Neuronal stem cell (in vitro differentiated cells): ENCODE results near the gene TNC.

Experiments used
- DNase-seq: peaks from one replicate; pipeline ENCODE4 v3.0.0-alpha.2; 2013; ENCODE audit warnings: low spot score
- H2AFZ ChIP-seq: one replicate; pipeline ENCODE4 v1.6.1; 2013; ENCODE audit warnings: mild to moderate bottlenecking, low read length, inconsistent platforms
- H2AK5ac ChIP-seq: 2 replicates; pipeline ENCODE4 v1.6.1; 2013; ENCODE audit warnings: low read depth, mild to moderate bottlenecking, inconsistent platforms, low read length, moderate library complexity, mixed read lengths
- H2BK120ac ChIP-seq: 2 replicates; pipeline ENCODE4 v1.6.1; 2013; ENCODE audit warnings: low read depth, mild to moderate bottlenecking, inconsistent platforms, low read length, moderate library complexity, mixed read lengths
- H2BK12ac ChIP-seq: one replicate; pipeline ENCODE4 v1.6.1; 2013; ENCODE audit warnings: low read length, inconsistent platforms
- H2BK15ac ChIP-seq: 2 replicates; pipeline ENCODE4 v1.6.1; 2013; ENCODE audit warnings: mild to moderate bottlenecking, low read length, inconsistent platforms, mixed read lengths
- H2BK5ac ChIP-seq: one replicate; pipeline ENCODE4 v1.6.1; 2013; ENCODE audit warnings: inconsistent platforms, mild to moderate bottlenecking, low read length, moderate library complexity
- H3K14ac ChIP-seq: one replicate; pipeline ENCODE4 v1.6.1; 2013; ENCODE audit warnings: low read length, inconsistent platforms
- H3K18ac ChIP-seq: 2 replicates; pipeline ENCODE4 v1.6.1; 2013; ENCODE audit warnings: low read length, inconsistent platforms
- H3K23ac ChIP-seq: 2 replicates; pipeline ENCODE4 v1.6.1; 2013; ENCODE audit warnings: low read depth, mild to moderate bottlenecking, mixed read lengths, low read length, inconsistent platforms; ENCODE audit not compliant: poor library complexity
- H3K27ac ChIP-seq: replicated peaks from 3 replicates; pipeline ENCODE4 v1.5.1; 2013; ENCODE audit warnings: low read length, inconsistent platforms
- H3K27me3 ChIP-seq, 3 experiments: 2 replicates each; pipeline ENCODE4 v1.6.1; 2013; ENCODE audit warnings: low read length in 3 of 3, mild to moderate bottlenecking in 2 of 3, inconsistent platforms in 1 of 3, low read depth in 1 of 3, mixed read lengths in 1 of 3, moderate library complexity in 1 of 3; ENCODE audit not compliant: control insufficient read depth in 3 of 3, insufficient read depth in 3 of 3
- H3K36me3 ChIP-seq, 2 donors: replicated peaks in 1 of 2; 2 replicates each; pipeline ENCODE4 v1.6.1; 2013; ENCODE audit warnings: low read length in 2 of 2; ENCODE audit not compliant: control insufficient read depth in 2 of 2, insufficient read depth in 2 of 2
- H3K4ac ChIP-seq: 2 replicates; pipeline ENCODE4 v1.6.1; 2013; ENCODE audit warnings: inconsistent platforms, mild to moderate bottlenecking, low read length, moderate library complexity
- H3K4me1 ChIP-seq, 2 donors: 1 replicate in 1 of 2; 2 replicates in 1 of 2; pipeline ENCODE4 v1.6.1; 2013; ENCODE audit warnings: low read length in 2 of 2, low read depth in 1 of 2; ENCODE audit not compliant: control insufficient read depth in 2 of 2, insufficient read depth in 1 of 2
- H3K4me2 ChIP-seq: one replicate; pipeline ENCODE4 v1.6.1; 2013; ENCODE audit warnings: mild to moderate bottlenecking, low read length, inconsistent platforms; ENCODE audit not compliant: insufficient read depth, poor library complexity, severe bottlenecking
- H3K4me3 ChIP-seq, 2 donors: 2 replicates each; pipeline ENCODE4 v1.5.1; 2013; ENCODE audit warnings: low read length in 2 of 2, mild to moderate bottlenecking in 2 of 2, inconsistent platforms in 1 of 2, moderate library complexity in 1 of 2
- H3K79me1 ChIP-seq: one replicate; pipeline ENCODE4 v1.6.1; 2013; ENCODE audit warnings: low read depth, mild to moderate bottlenecking, inconsistent platforms, low read length, moderate library complexity
- H3K9ac ChIP-seq: one replicate; pipeline ENCODE4 v1.6.1; 2013; ENCODE audit warnings: mild to moderate bottlenecking, low read depth, low read length, inconsistent platforms; ENCODE audit not compliant: poor library complexity
- H3K9me3 ChIP-seq, 2 donors: replicated peaks in 1 of 2; 2 replicates each; pipeline versions ENCODE3 to v1.6.1; 2013; ENCODE audit warnings: low read length in 2 of 2, mild to moderate bottlenecking in 2 of 2, inconsistent platforms in 1 of 2, low read depth in 1 of 2, mixed read lengths in 1 of 2, moderate library complexity in 1 of 2; ENCODE audit not compliant: control insufficient read depth in 2 of 2, insufficient read depth in 1 of 2
- H4K8ac ChIP-seq: one replicate; pipeline ENCODE4 v1.6.1; 2013; ENCODE audit warnings: low read depth, mild to moderate bottlenecking, inconsistent platforms, low read length, moderate library complexity
- H4K91ac ChIP-seq: one replicate; pipeline ENCODE4 v1.6.1; 2013; ENCODE audit warnings: low read length, low read depth, mild to moderate bottlenecking, inconsistent platforms; ENCODE audit not compliant: poor library complexity
- WGBS, 2 donors: extraction: QIAGEN DNeasy Blood & Tissue Kit; methylation state at CpG; one replicate each; pipeline ENCODE4 v1.1.7; 2013; ENCODE audit warnings: missing lambda C conversion rate in 2 of 2, mixed read lengths in 1 of 2; ENCODE audit not compliant: insufficient read length in 2 of 2, insufficient replicate concordance in 1 of 2; ENCODE audit errors: extremely low coverage in 2 of 2; 5-methylcytosine and 5-hydroxymethylcytosine counted together

Gene TNC

GRCh38 chr9:115035841-115036612 is 81.9 kb downstream of the TNC start:
- Histone ChIP-seq H2BK120ac (no peak overlapping the region), H3K27ac (no peak overlapping the region), H4K8ac (no peak overlapping the region), H3K36me3 (peaks cover 0 to 7% of the 10 kb centered on the region in 2 donors), H3K9ac (no peak overlapping the region), H3K14ac (no peak overlapping the region), H3K4me1 (peaks cover 0 to 2% of the 10 kb centered on the region in 2 donors), H4K91ac (no peak overlapping the region), H2BK15ac (no peak overlapping the region), H2BK12ac (no peak overlapping the region), H3K4me3 (no peak overlapping the region), H3K4me2 (no peak overlapping the region), H2AFZ (peak overlapping the region; percentile 19), H3K4ac (no peak overlapping the region), H2BK5ac (no peak overlapping the region), H3K9me3 (no peaks in the 10 kb centered on the region), H3K79me1 (no peaks in the 10 kb centered on the region), H3K27me3 (no peaks in the 10 kb centered on the region), H3K18ac (no peak overlapping the region), H3K23ac (no peak overlapping the region), H2AK5ac (no peak overlapping the region)
- DNase-seq = no peak
- no CpG with 5 or more reads among the region's 17 CpGs for WGBS, 2 donors

GRCh38 chr9:115034801-115035200 is 83.2 kb downstream of the TNC start:
- no CpG with 5 or more reads among the region's 1 CpG for WGBS, 2 donors

GRCh38 chr9:115033800-115034199 is 84.2 kb downstream of the TNC start:
- H3K27ac ChIP-seq = no peak overlapping the region
- no peak overlapping the region for H2BK12ac ChIP-seq
- H3K36me3 ChIP-seq = peaks cover 0 to 4% of the 10 kb centered on the region in 2 donors
- no peak overlapping the region for H2BK120ac ChIP-seq
- H3K79me1 ChIP-seq = no peaks in the 10 kb centered on the region
- H3K9me3 ChIP-seq = no peaks in the 10 kb centered on the region
- no peak overlapping the region for H3K4ac ChIP-seq
- H2BK5ac ChIP-seq = no peak overlapping the region
- H3K9ac ChIP-seq = no peak overlapping the region
- no peak overlapping the region for H3K4me2 ChIP-seq
- H4K8ac ChIP-seq = no peak overlapping the region
- peaks cover 4 to 8% of the 10 kb centered on the region in 2 donors for H3K4me1 ChIP-seq
- H2BK15ac ChIP-seq = no peak overlapping the region
- no CpG with 5 or more reads among the region's 2 CpGs for WGBS, 2 donors
- H2AK5ac ChIP-seq = no peak overlapping the region
- H3K4me3 ChIP-seq = no peak overlapping the region
- no peak overlapping the region for H4K91ac ChIP-seq
- no peak overlapping the region for H3K14ac ChIP-seq
- no peak for DNase-seq
- no peaks in the 10 kb centered on the region for H3K27me3 ChIP-seq
- H3K23ac ChIP-seq = no peak overlapping the region
- no peak overlapping the region for H3K18ac ChIP-seq
- H2AFZ ChIP-seq = no peak overlapping the region

More at GRCh38 chr9:115034801-115035200, 83.2 kb downstream of the TNC start:
- no peak overlapping the region for H4K8ac ChIP-seq
- no peak overlapping the region for H4K91ac ChIP-seq
- H3K27me3 ChIP-seq = no peaks in the 10 kb centered on the region
- H3K23ac ChIP-seq = no peak overlapping the region
- H2AFZ ChIP-seq = no peak overlapping the region
- no peak overlapping the region for H3K14ac ChIP-seq
- no peak for DNase-seq
- H3K4me2 ChIP-seq = no peak overlapping the region
- no peaks in the 10 kb centered on the region for H3K9me3 ChIP-seq
- no peak overlapping the region for H2BK15ac ChIP-seq
- no peak overlapping the region for H3K18ac ChIP-seq
- H2AK5ac ChIP-seq = no peak overlapping the region
- H2BK120ac ChIP-seq = no peak overlapping the region
- no peak overlapping the region for H3K4ac ChIP-seq
- no peak overlapping the region for H3K9ac ChIP-seq
- H3K27ac ChIP-seq = no peak overlapping the region
- no peak overlapping the region for H2BK12ac ChIP-seq
- no peak overlapping the region for H3K4me3 ChIP-seq
- peaks cover 0 to 4% of the 10 kb centered on the region in 2 donors for H3K36me3 ChIP-seq
- no peak overlapping the region for H2BK5ac ChIP-seq
- H3K4me1 ChIP-seq = peaks cover 4 to 7% of the 10 kb centered on the region in 2 donors
- H3K79me1 ChIP-seq = no peaks in the 10 kb centered on the region

GRCh38 chr9:115032296-115032695 is 85.7 kb downstream of the TNC start:
- Histone ChIP-seq H3K23ac (no peak overlapping the region), H2BK120ac (no peak overlapping the region), H3K4me3 (no peak overlapping the region), H3K27ac (no peak overlapping the region), H3K27me3 (no peaks in the 10 kb centered on the region), H3K9ac (no peak overlapping the region), H4K91ac (no peak overlapping the region), H3K4me2 (no peak overlapping the region), H3K14ac (no peak overlapping the region), H3K4ac (no peak overlapping the region), H2BK12ac (no peak overlapping the region), H3K4me1 (peaks cover 4 to 8% of the 10 kb centered on the region in 2 donors), H2AK5ac (no peak overlapping the region), H3K36me3 (no peaks in the 10 kb centered on the region), H2AFZ (no peak overlapping the region), H3K9me3 (no peaks in the 10 kb centered on the region), H2BK5ac (no peak overlapping the region), H3K18ac (no peak overlapping the region), H2BK15ac (no peak overlapping the region), H3K79me1 (no peaks in the 10 kb centered on the region), H4K8ac (no peak overlapping the region)
- no peak for DNase-seq
- no CpG with 5 or more reads among the region's 1 CpG for WGBS, 2 donors
